GM19025 (cell line): ENCODE data around the gene LRRN4.

Experiments
- ATAC-seq: cut with Tn5 transposase; IDR thresholded peaks from one replicate; pipeline ENCODE4 v1.9.1; 2021; ENCODE audit warnings: mild to moderate bottlenecking, low read depth, moderate library complexity; ENCODE audit not compliant: unreplicated experiment

The LRRN4 gene

GRCh38 chr20:6053776-6054688 is at the start of gene LRRN4:
LRRN4 (minus strand) TSS chr20:6054060; CDS start chr20:6052799, 1,261 bp downstream.
- ATAC-seq = no peak

GRCh38 chr20:6103301-6103700 is 49.4 kb upstream of the LRRN4 start:
- no peak for ATAC-seq

- no peak for ATAC-seq
These were observed 47.5 kb upstream of the LRRN4 start for GRCh38 chr20:6101346-6101745.

GRCh38 chr20:6100246-6100645 is 46.4 kb upstream of the LRRN4 start:
- no peak for ATAC-seq

GRCh38 chr20:6099819-6100218 is 46.0 kb upstream of the LRRN4 start:
- ATAC-seq = no peak

DNA sequence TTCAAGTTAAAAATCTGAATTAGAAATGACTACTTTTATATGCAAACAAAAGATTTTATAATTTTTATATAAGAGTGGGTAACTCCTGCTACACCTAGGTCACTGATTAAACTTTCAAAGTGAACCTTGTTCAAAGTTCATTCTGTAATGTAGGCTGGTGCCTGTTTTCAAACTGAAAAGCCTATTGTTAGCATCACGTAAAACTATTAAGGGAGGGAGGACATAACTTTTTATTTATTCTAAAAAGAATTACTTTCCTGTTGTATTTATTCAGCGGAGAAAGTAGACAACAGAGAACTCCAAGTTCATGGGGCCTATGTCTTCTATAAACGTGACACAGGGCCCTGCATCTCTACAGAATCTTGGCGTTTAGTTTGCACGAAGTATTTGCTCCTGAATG is 41.5 kb upstream of the LRRN4 start:
- ATAC-seq = no peak

- ATAC-seq = no peak
These were observed 40.7 kb upstream of the LRRN4 start for GRCh38 chr20:6094565-6094964.

- no peak for ATAC-seq
These were observed 40.2 kb upstream of the LRRN4 start for GRCh38 chr20:6094063-6094462.

DNA sequence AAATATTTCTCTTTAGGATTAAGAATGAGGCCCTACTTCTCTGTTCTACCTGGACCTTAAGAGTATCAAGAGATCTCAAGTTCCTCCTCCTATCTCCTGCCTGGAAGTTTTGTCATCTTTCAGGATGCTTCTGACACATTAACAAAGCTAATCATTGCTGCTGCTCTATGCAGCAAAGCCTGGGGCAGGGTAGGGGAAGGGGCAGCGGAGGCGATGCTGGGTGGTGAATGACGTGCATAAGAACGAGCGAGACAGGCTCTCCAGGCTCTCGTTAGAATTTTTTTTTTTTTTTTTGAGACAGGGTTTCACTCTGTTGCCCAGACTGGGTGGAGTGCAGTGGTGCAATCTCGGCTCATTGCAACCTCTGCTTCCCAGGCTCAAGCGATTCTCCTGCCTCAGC is 37.8 kb upstream of the LRRN4 start:
- no peak for ATAC-seq

- no peak for ATAC-seq
These were observed 33.0 kb upstream of the LRRN4 start for GRCh38 chr20:6086868-6087267.

DNA sequence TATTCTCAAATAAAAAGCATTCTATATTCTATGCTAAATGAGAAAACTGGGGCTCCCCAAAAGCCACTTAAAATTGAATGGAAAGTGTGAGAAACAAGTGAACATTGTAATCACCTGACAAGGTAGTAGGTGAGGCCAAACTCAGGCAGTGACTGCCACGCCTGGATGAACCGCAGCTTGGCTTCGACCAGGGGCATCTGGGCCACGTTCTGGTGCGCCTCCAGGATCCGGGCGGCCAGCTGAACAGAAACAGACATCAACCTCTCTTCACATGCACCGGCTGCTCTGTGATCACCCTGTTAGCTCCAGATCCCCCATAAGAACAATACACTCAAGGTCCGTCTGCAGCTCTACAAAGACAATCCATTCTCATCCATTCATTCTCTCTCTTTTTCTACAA is 30.1 kb upstream of the LRRN4 start:
- ATAC-seq = no peak

DNA sequence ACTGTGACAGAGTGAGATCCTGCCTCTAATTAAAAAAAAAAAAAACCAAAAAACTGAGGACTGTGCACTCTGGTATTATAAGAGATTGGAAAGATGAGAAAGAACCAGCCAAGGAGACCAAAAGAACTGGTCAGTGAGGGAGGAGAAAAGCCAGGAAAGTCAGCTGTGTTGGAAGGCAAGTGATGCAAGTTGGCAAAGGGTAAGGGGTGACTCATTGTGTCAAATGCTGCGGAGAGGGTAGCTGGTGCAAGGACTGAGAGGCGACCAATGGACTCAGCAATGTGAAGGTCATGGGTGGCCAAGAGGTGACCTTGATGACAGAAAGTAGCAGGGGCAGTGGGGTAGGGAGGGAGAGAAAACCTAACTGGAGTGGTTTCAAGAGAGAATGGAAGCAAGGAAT is 27.4 kb upstream of the LRRN4 start:
- no peak for ATAC-seq

DNA sequence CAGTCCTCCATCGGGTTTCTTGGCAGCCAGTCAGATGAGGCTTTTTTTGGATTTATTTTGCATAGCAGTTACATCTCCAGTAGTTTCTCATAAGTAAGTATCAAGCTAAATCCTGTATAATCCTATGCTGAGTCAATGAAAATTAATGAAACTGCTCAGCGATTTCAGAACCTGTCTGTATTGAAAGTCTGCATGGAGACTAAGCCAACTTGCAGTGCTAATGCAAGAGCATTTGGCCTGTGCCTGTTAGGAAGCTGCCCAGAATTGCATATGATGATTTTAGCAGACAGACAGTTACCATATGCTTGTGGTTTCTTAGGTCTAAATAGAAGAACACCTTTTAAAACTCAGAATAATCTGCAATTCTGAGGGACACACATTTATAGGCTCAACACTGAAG is 25.2 kb upstream of the LRRN4 start:
- no peak for ATAC-seq

DNA sequence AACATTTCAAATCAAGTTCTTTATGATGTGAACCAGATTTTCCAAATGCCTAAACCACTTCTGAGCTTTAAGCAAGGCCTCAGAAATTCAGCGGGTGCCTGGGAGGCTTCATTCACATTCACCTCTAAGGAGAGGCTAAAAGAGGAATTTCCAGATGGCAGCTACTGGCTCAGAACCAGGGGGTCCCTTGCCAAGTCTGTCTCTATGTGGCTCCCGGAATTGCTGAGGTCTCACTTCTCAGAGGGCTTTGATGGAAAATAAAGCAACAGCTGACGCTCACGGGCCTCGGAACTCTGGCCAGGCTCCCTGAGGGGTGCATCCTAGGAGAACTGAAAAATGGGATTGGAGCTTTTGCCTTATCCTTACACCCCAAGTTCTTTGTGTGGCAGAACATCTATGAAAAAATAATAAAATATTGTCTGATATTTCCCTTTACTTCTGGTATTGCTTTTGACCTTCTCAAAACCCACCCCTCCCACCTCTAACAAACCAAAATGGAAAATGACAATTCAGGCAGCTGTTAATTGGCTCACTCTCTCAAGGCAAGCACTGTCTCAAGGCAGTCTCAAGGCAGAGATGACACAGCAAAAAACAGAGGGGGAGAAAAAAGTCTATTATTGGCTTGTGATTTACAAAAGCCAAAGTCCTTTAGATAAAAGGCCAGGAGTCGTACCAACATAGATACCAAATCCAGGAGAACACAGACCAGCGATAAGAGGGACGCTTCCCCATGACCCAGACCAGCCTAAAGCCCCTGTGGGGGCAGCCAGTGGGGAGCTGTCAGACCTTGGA is 21.8 kb upstream of the LRRN4 start:
- ATAC-seq = no peak

DNA sequence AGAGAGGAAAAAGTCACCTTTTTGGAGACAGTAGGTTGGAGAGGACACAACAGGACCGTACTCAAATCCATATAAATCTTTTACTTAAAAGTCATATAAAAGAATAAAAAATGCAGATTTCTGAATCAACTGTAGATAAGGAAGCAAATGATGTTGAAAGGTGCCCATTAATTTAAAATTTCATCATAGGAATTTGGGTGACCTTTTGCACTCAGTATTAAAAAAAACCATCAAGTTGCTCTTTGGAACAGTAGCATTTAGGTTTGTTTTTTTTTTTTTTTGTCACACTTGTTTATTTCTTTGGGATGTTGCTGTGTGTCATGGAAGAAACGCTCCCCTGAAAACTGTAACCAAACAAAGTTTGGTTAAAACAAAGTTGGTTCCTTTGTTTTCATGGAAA is 20.9 kb upstream of the LRRN4 start:
- no peak for ATAC-seq

GRCh38 chr20:6074145-6074561 is 20.3 kb upstream of the LRRN4 start:
- ATAC-seq = peak; percentile 66

DNA sequence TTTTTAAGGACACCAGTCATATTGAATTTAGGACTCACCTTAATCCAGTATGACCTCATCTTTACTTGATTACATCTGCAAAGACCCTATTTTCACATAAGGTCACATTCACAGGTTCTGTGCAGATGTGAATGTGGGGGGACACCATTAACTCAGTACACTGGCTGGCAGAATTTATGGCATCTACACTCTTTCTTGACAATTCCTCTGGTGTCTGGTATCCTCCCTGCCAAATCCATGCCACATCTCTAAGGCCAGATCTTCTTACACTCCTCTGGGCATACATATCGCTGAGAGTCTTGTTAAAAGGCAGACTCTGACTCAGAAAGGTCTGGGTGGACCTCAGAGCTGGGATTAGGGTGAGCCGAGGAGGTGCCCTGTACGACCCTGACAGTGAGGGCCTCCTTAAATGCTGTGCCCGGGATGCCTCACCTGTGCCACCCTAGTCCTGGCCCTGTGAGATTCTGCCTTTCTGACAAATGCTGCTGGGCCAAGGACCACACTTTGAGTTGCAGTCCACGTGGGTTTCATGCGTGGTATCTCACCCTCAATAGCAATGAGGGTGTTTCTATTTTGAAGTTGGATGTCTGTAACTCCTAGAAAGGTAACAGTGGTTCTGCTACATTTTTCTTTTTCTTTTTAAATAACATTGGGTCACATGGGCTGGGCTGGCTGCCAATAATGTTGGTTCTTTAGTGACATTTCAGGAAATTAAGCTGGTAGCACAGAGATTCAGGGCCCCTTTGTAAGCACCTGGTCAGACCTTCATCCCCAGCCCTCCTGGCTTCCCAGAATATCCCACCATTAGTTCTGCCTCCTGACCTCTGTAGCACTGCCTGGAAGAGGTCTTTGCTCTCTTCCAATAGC is 17.2 kb upstream of the LRRN4 start:
- ATAC-seq = no peak

- no peak for ATAC-seq
These were observed 15.8 kb upstream of the LRRN4 start for GRCh38 chr20:6069669-6070068.

GRCh38 chr20:6067763-6068318 is 14.0 kb upstream of the LRRN4 start:
- ATAC-seq = no peak

GRCh38 chr20:6066582-6066981 is 12.7 kb upstream of the LRRN4 start:
- ATAC-seq = no peak
